Hepatocyte (in vitro differentiated cells): Measurements from ENCODE around the gene CORO1C. TPM values are rescaled to one million over a fixed set of nuclear protein-coding genes. Genes with fewer than 3 reads are reported as not detected.

ENCODE experiments used
- DNase-seq: peaks from one replicate; pipeline ENCODE4 v3.0.0-alpha.2; 2016; ENCODE audit warnings: low spot score
- H2AFZ ChIP-seq: fragments of 200-600 bp; sonication (generic); 2 replicates; pipeline ENCODE4 v1.6.0; 2016; ENCODE audit warnings: antibody characterized with exemption, mild to moderate bottlenecking
- H3K27ac ChIP-seq: fragments of 200-600 bp; sonication (generic); 2 replicates; pipeline ENCODE4 v1.5.1; 2016; ENCODE audit warnings: mild to moderate bottlenecking
- H3K27me3 ChIP-seq: fragments of 200-600 bp; sonication (generic); 2 replicates; pipeline ENCODE4 v1.6.1; 2016
- H3K36me3 ChIP-seq: fragments of 200-600 bp; sonication (generic); replicated peaks from 2 replicates; pipeline ENCODE4 v1.5.1; 2016; ENCODE audit warnings: low read depth; ENCODE audit not compliant: insufficient read depth
- H3K4me1 ChIP-seq: fragments of 200-600 bp; sonication (generic); 2 replicates; pipeline ENCODE4 v1.5.1; 2016; ENCODE audit warnings: mild to moderate bottlenecking, moderate library complexity; ENCODE audit not compliant: insufficient read depth
- H3K4me2 ChIP-seq: fragments of 200-600 bp; sonication (generic); 2 replicates; pipeline ENCODE4 v1.6.0; 2016
- H3K4me3 ChIP-seq: fragments of 200-600 bp; sonication (generic); 2 replicates; pipeline ENCODE4 v1.5.1; 2016; ENCODE audit warnings: mild to moderate bottlenecking
- H3K79me2 ChIP-seq: fragments of 200-600 bp; sonication (generic); 2 replicates; pipeline ENCODE4 v1.6.0; 2017; ENCODE audit warnings: mild to moderate bottlenecking
- H3K9me2 ChIP-seq: fragments of 200-600 bp; sonication (generic); replicated peaks from 2 replicates; pipeline ENCODE4 v1.6.0; 2017; ENCODE audit warnings: mild to moderate bottlenecking; ENCODE audit not compliant: insufficient read depth
- H3K9me3 ChIP-seq: fragments of 200-600 bp; sonication (generic); 2 replicates; pipeline ENCODE4 v1.5.1; 2016; ENCODE audit warnings: low read depth, mild to moderate bottlenecking
- H4K20me1 ChIP-seq: fragments of 200-600 bp; sonication (generic); 2 replicates; pipeline ENCODE4 v1.6.0; 2016; ENCODE audit warnings: mild to moderate bottlenecking; ENCODE audit not compliant: insufficient read depth, poor library complexity, severe bottlenecking
- EZH2 ChIP-seq: fragments of 200-600 bp; sonication (generic); IDR thresholded peaks from 2 replicates; pipeline ENCODE4 v1.6.1; 2016; ENCODE audit warnings: antibody characterized with exemption, mild to moderate bottlenecking, borderline replicate concordance
- EZH2phosphoT487 ChIP-seq: fragments of 200-600 bp; sonication (generic); IDR thresholded peaks from one replicate; pipeline ENCODE4 v1.6.1; 2018; ENCODE audit warnings: antibody characterized with exemption, mild to moderate bottlenecking, low read depth, moderate library complexity; ENCODE audit not compliant: unreplicated experiment, severe bottlenecking
- WGBS: methylation state at CpG from one replicate; pipeline ENCODE4 v1.1.6; 2016; ENCODE audit warnings: low lambda C conversion rate; ENCODE audit errors: missing lambda C conversion rate; 5-methylcytosine and 5-hydroxymethylcytosine counted together
- polyA plus RNA-seq: library from polyadenylated mRNA; unstranded; fragments of >200 nt; fragmentation: Nextera tagmentation; extraction: Ambion mirVana; gene quantifications from 2 replicates; pipeline ENCODE4 v1.2.1, GENCODE V29; 2016
- total RNA-seq: library from RNA; depleted of rRNA; stranded (reverse); fragments of >200 nt; gene quantifications from 2 replicates; pipeline ENCODE4 v1.2.3, GENCODE V29; 2014
- TF ChIP-seq, protein P1 (sequence below): fragments of 200-600 bp; sonication (generic); IDR thresholded peaks from 2 replicates; pipeline ENCODE4 v1.5.1; 2016; ENCODE audit warnings: antibody characterized with exemption, mild to moderate bottlenecking; ENCODE audit not compliant: poor library complexity

CORO1C gene
- total and polyA plus RNA-seq, 2 experiments from 2014 or later = 110 to 137 TPM

DNA sequence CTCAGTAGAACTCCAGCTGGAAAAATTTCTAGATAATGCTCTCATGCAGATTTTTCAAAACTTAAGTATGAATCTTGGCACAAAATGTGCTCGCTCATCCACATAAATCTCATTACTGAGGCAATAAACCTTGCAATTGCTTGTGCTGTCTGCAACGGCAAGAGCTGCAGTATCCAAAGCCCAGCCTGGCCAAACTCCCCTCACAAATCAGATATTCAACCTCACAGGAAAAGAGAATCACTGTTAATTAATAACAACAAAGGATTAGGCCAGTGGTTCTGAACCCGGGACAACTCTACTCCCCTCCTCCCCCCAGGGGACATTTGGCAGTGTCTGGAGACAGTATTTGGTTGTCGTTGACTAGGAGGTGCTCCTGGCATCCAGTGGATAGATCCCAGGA lies 19.2 kb upstream of the CORO1C start:
- Histone ChIP-seq H3K9me3 (no peaks in the 10 kb centered on the region), H3K27me3 (no peaks in the 10 kb centered on the region), H3K27ac (no peak overlapping the region), H3K79me2 (no peaks in the 10 kb centered on the region), H3K4me1 (peaks cover 2% of the 10 kb centered on the region), H4K20me1 (no peaks in the 10 kb centered on the region), H3K4me2 (no peak overlapping the region), H3K4me3 (no peak overlapping the region), H2AFZ (no peak overlapping the region), H3K9me2 (no peaks in the 10 kb centered on the region), H3K36me3 (no peaks in the 10 kb centered on the region)
- WGBS = 34% methylated on average over 4 of the region's 4 CpGs
- DNase-seq = no peak
- no peak for TF ChIP-seq EZH2
- TF ChIP-seq, protein P1, sequence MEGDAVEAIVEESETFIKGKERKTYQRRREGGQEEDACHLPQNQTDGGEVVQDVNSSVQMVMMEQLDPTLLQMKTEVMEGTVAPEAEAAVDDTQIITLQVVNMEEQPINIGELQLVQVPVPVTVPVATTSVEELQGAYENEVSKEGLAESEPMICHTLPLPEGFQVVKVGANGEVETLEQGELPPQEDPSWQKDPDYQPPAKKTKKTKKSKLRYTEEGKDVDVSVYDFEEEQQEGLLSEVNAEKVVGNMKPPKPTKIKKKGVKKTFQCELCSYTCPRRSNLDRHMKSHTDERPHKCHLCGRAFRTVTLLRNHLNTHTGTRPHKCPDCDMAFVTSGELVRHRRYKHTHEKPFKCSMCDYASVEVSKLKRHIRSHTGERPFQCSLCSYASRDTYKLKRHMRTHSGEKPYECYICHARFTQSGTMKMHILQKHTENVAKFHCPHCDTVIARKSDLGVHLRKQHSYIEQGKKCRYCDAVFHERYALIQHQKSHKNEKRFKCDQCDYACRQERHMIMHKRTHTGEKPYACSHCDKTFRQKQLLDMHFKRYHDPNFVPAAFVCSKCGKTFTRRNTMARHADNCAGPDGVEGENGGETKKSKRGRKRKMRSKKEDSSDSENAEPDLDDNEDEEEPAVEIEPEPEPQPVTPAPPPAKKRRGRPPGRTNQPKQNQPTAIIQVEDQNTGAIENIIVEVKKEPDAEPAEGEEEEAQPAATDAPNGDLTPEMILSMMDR = no peak
- TF ChIP-seq EZH2phosphoT487 = no peak

DNA sequence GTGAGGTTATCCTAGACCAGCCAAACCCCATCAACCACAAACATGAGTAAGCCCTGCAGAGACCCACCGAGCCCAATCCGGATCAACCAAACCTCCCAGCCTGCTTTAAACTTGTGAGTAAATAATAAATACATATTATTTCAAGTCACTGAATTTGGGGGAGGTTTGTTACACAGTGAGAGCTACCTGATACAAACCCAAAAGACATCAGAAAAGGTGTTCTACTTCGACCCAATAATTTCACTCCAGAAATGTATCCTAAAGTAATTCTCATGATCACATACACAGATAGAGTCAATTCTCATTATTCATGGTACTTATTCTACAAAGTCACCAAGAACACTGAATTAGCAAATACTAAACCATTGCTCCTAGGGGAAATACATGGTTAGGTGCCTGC lies 16.2 kb upstream of the CORO1C start:
- no peaks in the 10 kb centered on the region for H3K9me2 ChIP-seq
- TF ChIP-seq EZH2phosphoT487 (no peak), EZH2 (no peak)
- TF ChIP-seq, protein P1 = no peak
- no peak overlapping the region for H3K27ac ChIP-seq

DNA sequence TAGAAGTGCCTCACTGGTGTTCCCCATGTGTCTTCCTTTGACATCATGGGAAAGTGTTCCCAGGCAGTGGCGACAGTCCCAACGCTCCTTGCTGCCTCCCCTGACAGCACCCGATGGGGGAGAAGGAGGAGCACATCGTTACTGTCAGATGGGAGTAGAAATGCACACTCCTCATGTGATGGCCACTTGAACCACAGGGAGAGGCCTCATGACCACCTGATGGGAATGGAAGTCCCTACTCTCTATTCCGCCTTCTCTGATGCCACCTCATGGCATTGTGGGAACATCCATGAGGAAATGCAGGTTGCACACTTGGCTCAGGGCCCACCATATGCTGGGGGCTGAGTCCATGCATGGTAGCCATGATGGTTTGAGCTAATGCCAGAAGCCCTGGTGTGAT lies 14.3 kb upstream of the CORO1C start:
- Histone ChIP-seq H3K9me2 (no peaks in the 10 kb centered on the region), H4K20me1 (no peaks in the 10 kb centered on the region), H3K36me3 (no peaks in the 10 kb centered on the region), H3K4me2 (no peak overlapping the region), H3K4me3 (no peak overlapping the region), H3K27ac (no peak overlapping the region), H3K9me3 (no peaks in the 10 kb centered on the region), H3K79me2 (no peaks in the 10 kb centered on the region), H3K4me1 (peaks cover 2% of the 10 kb centered on the region), H3K27me3 (no peaks in the 10 kb centered on the region), H2AFZ (no peak overlapping the region)
- DNase-seq = no peak
- WGBS = 93% methylated on average over 5 of the region's 5 CpGs
- TF ChIP-seq EZH2phosphoT487 = no peak
- TF ChIP-seq, protein P1 = no peak
- no peak for TF ChIP-seq EZH2

More for the DNA sequence above, 16.2 kb upstream of the CORO1C start:
- no peak overlapping the region for H3K4me3 ChIP-seq
- peaks cover 2% of the 10 kb centered on the region for H3K4me1 ChIP-seq
- H3K27me3 ChIP-seq = no peaks in the 10 kb centered on the region
- DNase-seq = no peak
- no peaks in the 10 kb centered on the region for H3K79me2 ChIP-seq
- no peaks in the 10 kb centered on the region for H3K9me3 ChIP-seq
- no peaks in the 10 kb centered on the region for H4K20me1 ChIP-seq
- H3K36me3 ChIP-seq = no peaks in the 10 kb centered on the region
- H2AFZ ChIP-seq = no peak overlapping the region
- 96% methylated on average over 3 of the region's 3 CpGs for WGBS
- H3K4me2 ChIP-seq = no peak overlapping the region
